Hepatocyte (in vitro differentiated cells): ENCODE data around the gene CAPG. TPM values are rescaled to one million over a fixed set of nuclear protein-coding genes. Genes with fewer than 3 reads are reported as not detected.

Source experiments
- DNase-seq: peaks from one replicate; pipeline ENCODE4 v3.0.0-alpha.2; 2016; ENCODE audit warnings: low spot score
- H2AFZ ChIP-seq: fragments of 200-600 bp; sonication (generic); 2 replicates; pipeline ENCODE4 v1.6.0; 2016; ENCODE audit warnings: antibody characterized with exemption, mild to moderate bottlenecking
- H3K27ac ChIP-seq: fragments of 200-600 bp; sonication (generic); 2 replicates; pipeline ENCODE4 v1.5.1; 2016; ENCODE audit warnings: mild to moderate bottlenecking
- H3K27me3 ChIP-seq: fragments of 200-600 bp; sonication (generic); 2 replicates; pipeline ENCODE4 v1.6.1; 2016
- H3K36me3 ChIP-seq: fragments of 200-600 bp; sonication (generic); replicated peaks from 2 replicates; pipeline ENCODE4 v1.5.1; 2016; ENCODE audit warnings: low read depth; ENCODE audit not compliant: insufficient read depth
- H3K4me1 ChIP-seq: fragments of 200-600 bp; sonication (generic); 2 replicates; pipeline ENCODE4 v1.5.1; 2016; ENCODE audit warnings: mild to moderate bottlenecking, moderate library complexity; ENCODE audit not compliant: insufficient read depth
- H3K4me2 ChIP-seq: fragments of 200-600 bp; sonication (generic); 2 replicates; pipeline ENCODE4 v1.6.0; 2016
- H3K4me3 ChIP-seq: fragments of 200-600 bp; sonication (generic); 2 replicates; pipeline ENCODE4 v1.5.1; 2016; ENCODE audit warnings: mild to moderate bottlenecking
- H3K79me2 ChIP-seq: fragments of 200-600 bp; sonication (generic); 2 replicates; pipeline ENCODE4 v1.6.0; 2017; ENCODE audit warnings: mild to moderate bottlenecking
- H3K9me2 ChIP-seq: fragments of 200-600 bp; sonication (generic); replicated peaks from 2 replicates; pipeline ENCODE4 v1.6.0; 2017; ENCODE audit warnings: mild to moderate bottlenecking; ENCODE audit not compliant: insufficient read depth
- H3K9me3 ChIP-seq: fragments of 200-600 bp; sonication (generic); 2 replicates; pipeline ENCODE4 v1.5.1; 2016; ENCODE audit warnings: low read depth, mild to moderate bottlenecking
- H4K20me1 ChIP-seq: fragments of 200-600 bp; sonication (generic); 2 replicates; pipeline ENCODE4 v1.6.0; 2016; ENCODE audit warnings: mild to moderate bottlenecking; ENCODE audit not compliant: insufficient read depth, poor library complexity, severe bottlenecking
- CTCF ChIP-seq: fragments of 200-600 bp; sonication (generic); IDR thresholded peaks from 2 replicates; pipeline ENCODE4 v1.5.1; 2016; ENCODE audit warnings: antibody characterized with exemption, mild to moderate bottlenecking; ENCODE audit not compliant: poor library complexity
- EZH2 ChIP-seq: fragments of 200-600 bp; sonication (generic); IDR thresholded peaks from 2 replicates; pipeline ENCODE4 v1.6.1; 2016; ENCODE audit warnings: antibody characterized with exemption, mild to moderate bottlenecking, borderline replicate concordance
- EZH2phosphoT487 ChIP-seq: fragments of 200-600 bp; sonication (generic); IDR thresholded peaks from one replicate; pipeline ENCODE4 v1.6.1; 2018; ENCODE audit warnings: antibody characterized with exemption, mild to moderate bottlenecking, low read depth, moderate library complexity; ENCODE audit not compliant: unreplicated experiment, severe bottlenecking
- WGBS: methylation state at CpG from one replicate; pipeline ENCODE4 v1.1.6; 2016; ENCODE audit warnings: low lambda C conversion rate; ENCODE audit errors: missing lambda C conversion rate; 5-methylcytosine and 5-hydroxymethylcytosine counted together
- polyA plus RNA-seq: library from polyadenylated mRNA; unstranded; fragments of >200 nt; fragmentation: Nextera tagmentation; extraction: Ambion mirVana; gene quantifications from 2 replicates; pipeline ENCODE4 v1.2.1, GENCODE V29; 2016
- total RNA-seq: library from RNA; depleted of rRNA; stranded (reverse); fragments of >200 nt; gene quantifications from 2 replicates; pipeline ENCODE4 v1.2.3, GENCODE V29; 2014

CAPG gene
- total and polyA plus RNA-seq, 2 experiments from 2014 or later = 108 to 172 TPM

GRCh38 chr2:85419009-85419675, 9.0 kb upstream of the CAPG start:
- H3K4me1 ChIP-seq = peaks cover 47% of the 10 kb centered on the region
- no peaks in the 10 kb centered on the region for H3K27me3 ChIP-seq
- H3K4me3 ChIP-seq = peak overlapping the region; percentile 35
- peak overlapping the region; percentile 68 for H2AFZ ChIP-seq
- 76% methylated on average over 17 of the region's 17 CpGs for WGBS
- no peaks in the 10 kb centered on the region for H4K20me1 ChIP-seq
- peak overlapping the region; percentile 95 for H3K27ac ChIP-seq
- H3K9me3 ChIP-seq = no peaks in the 10 kb centered on the region
- H3K9me2 ChIP-seq = no peaks in the 10 kb centered on the region
- TF ChIP-seq CTCF = no peak
- no peak for TF ChIP-seq EZH2
- no peak for TF ChIP-seq EZH2phosphoT487
- peak overlapping the region; percentile 82 for H3K4me2 ChIP-seq
- H3K79me2 ChIP-seq = peaks cover 3% of the 10 kb centered on the region
- no peaks in the 10 kb centered on the region for H3K36me3 ChIP-seq
- no peak for DNase-seq

GRCh38 chr2:85418132-85419008, 8.2 kb upstream of the CAPG start, which contains the start of gene SH2D6:
SH2D6 (plus strand) TSS chr2:85418714; CDS start chr2:85429466, 10,752 bp downstream.
- H3K27ac ChIP-seq = peak within 1 kb of the TSS; percentile 95
- peak within 1 kb of the TSS; percentile 35 for H3K4me3 ChIP-seq
- TF ChIP-seq CTCF (no peak), EZH2phosphoT487 (no peak), EZH2 (no peak)
- peak within 1 kb of the TSS; percentile 68 for H2AFZ ChIP-seq
- peaks cover 3% of the 10 kb centered on the region for H3K79me2 ChIP-seq
- H3K36me3 ChIP-seq = no peaks in the 10 kb centered on the region
- H4K20me1 ChIP-seq = no peaks in the 10 kb centered on the region
- 26% methylated on average over 40 of the region's 57 CpGs for WGBS
- H3K9me3 ChIP-seq = no peaks in the 10 kb centered on the region
- H3K4me2 ChIP-seq = peak within 1 kb of the TSS; percentile 82
- H3K27me3 ChIP-seq = no peaks in the 10 kb centered on the region
- DNase-seq = peak; percentile 91
- no peaks in the 10 kb centered on the region for H3K9me2 ChIP-seq
- H3K4me1 ChIP-seq = peaks cover 48% of the 10 kb centered on the region

- Histone ChIP-seq H3K4me2 (no peak overlapping the region), H3K4me3 (no peak overlapping the region), H3K36me3 (no peaks in the 10 kb centered on the region), H3K4me1 (peaks cover 34% of the 10 kb centered on the region), H3K27ac (no peak overlapping the region), H3K27me3 (no peaks in the 10 kb centered on the region), H4K20me1 (no peaks in the 10 kb centered on the region), H2AFZ (no peak overlapping the region), H3K9me2 (no peaks in the 10 kb centered on the region), H3K9me3 (no peaks in the 10 kb centered on the region), H3K79me2 (peaks cover 6% of the 10 kb centered on the region)
- DNase-seq = no peak
- no peak for TF ChIP-seq EZH2phosphoT487
- TF ChIP-seq EZH2 = no peak
- no peak for TF ChIP-seq CTCF
- WGBS = 92% methylated on average over 12 of the region's 12 CpGs
Measured at GRCh38 chr2:85415980-85416650, 5.9 kb upstream of the CAPG start.
